ENCODE measurements around the gene ESPN.
"Not testable (repeated sequence)": the region's sequence is repeated elsewhere in the genome, so short reads cannot be mapped to it uniquely, and the experiment has no call there.

Gene ESPN

GRCh38 chr1:6428453-6428852 lies 3.9 kb downstream of the ESPN start:
- DNase-seq (ENCODE audit: low read depth): not testable (repeated sequence)

DNA sequence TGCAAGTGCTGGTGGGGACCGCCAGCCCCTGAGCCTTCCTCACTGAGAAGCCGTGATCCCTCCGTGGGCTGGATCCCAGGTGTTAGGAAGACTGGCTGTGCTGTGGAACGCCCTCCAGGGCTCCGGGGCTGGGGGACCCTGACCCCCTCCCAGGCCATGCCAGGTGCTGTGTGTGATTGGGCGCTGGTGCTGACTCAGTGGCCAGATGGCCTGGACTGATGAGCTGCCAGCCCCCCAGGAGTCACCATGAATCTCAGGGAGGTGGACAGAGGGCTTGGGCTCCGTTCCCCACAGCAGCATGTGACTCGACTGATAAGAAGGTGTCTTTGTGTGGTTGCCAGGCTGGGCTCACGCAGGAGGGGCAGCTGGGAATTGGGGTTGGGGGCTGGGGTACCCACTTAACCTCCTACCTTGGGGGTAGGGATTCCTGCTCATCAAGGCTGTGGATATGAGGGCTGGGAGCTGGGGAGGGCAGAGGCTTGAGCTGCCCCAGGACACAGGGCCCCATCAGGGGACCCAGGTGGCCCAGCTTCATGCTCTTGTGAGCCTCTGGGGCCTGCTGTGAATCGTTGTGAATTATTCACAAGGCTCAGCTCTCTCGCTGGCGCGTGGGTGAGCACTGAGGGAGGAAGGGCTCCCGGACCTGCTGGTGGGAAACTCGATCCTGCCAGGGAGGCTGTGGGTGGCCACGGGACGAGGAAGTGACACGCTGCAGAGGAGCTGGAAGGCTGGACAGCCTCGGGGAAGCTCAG lies 5.3 kb downstream of the ESPN start:
- DNase-seq (ENCODE audit: low read depth): not testable (repeated sequence)

DNA sequence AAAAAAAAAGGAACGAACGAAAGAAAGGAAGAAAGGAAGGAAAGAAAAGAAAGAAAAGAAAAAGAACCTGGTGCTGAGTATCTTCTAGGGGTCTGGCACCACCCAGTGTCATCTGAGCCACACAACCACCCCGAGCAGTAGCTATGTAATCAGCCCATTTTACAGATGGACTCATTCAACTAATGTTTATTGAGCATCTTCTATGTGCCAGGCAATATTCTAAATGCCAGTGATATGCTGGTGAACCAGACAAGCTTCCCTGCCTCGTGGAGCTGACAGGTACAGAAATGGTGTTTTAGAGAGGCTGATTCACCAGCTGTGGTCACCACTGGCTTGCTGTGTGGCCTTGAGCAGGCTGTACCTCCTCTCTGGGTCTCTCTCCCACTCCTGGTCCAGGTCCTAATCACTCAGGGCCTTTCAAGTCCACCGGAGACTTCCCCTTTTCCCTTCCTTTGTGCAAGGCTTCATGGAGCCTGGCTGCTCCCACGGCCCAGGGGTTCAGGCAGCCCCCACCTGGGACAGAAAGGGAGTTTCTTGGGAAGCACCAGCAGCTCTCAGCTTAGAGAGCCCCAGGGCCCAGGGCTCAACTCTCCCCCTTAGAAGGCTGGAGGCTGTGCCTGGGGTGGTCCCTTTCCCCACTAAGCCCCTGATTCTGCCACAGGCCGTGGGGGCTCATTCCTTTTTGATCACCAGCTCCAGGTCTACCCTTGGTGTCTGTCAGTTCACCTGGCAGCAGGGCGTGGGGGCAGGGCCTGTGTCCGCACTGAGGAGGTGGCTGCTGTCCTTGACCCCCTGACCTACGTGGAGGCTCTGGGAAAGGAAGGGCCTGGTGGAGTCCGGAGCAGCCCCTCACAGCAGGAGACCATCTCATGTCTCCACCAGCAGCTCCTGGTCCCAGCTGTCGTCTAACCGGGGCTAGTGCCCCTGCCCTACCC lies 7.3 kb downstream of the ESPN start:
- DNase-seq (ENCODE audit: low read depth): not testable (repeated sequence)

DNA sequence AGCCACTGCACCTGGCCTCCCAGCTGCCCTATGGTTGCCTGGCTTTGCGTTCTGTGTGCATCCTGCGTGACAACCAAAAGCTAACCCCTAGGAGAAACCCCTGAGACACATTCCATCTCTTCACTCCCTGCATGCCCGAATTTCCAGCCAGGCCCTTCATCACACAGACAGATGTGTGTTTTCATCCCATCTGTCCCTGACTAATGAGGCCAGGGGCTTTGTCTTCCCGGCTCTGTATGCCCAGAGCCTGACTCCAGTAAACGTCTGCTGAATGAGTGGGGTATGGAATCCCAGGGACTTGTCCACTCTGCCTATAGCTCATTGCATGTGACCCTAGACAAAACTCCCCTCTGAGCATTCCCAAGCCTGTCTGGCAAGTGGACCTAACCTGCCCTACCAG lies 9.6 kb downstream of the ESPN start:
- DNase-seq (ENCODE audit: low read depth): no peak

DNA sequence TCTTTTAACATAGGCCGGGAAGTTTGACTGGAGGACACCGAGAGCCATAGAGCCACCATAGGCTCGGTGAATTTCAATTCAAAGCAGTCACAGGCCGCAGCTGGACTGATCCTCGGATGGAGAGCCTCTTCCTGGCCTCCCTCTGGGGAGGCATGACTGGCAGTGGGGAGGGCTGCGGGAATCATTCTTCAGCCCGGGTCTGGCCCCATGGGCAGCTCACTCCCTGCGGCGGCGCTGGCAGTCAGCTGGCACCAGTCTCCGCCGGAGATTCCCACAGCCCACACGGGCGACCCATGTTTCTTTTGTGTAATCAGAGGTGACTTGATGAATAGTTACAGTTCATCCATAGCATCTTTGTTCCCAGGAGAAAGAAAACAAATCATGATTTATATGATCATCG lies 10.6 kb downstream of the ESPN start:
- no peak for DNase-seq (ENCODE audit: low read depth)

GRCh38 chr1:6435547-6435946 lies 11.0 kb downstream of the ESPN start:
- DNase-seq (ENCODE audit: low read depth): no peak

GRCh38 chr1:6436277-6436676 lies 11.7 kb downstream of the ESPN start:
- not testable (repeated sequence) for DNase-seq (ENCODE audit: low read depth)

- DNase-seq (ENCODE audit: low read depth): not testable (repeated sequence)
Observed at GRCh38 chr1:6437012-6437700, 12.6 kb downstream of the ESPN start.

DNA sequence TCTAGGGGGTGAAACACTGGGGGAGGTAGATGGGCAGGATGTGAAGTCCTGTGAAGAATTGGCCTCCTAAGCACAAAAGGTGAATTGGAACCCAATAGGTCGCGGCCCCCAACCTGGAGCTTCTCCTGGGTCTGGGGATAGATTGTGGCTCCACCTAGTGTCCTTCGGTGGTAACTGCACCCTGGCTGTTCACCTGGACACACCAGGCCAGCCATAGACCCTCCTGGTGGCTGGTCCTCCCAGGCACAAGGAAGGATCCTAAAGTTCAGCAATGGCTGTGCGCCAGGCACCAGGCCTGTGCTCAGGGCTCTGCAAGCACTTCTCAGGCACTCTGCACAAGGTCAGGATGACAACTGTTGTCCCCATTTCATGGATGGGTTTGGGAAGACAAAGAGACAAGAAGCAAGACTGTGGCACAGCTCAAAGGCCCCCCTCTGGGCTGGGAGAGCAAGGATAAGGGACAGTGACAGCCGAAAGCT lies 13.5 kb downstream of the ESPN start:
- DNase-seq (ENCODE audit: low read depth): peak; percentile 34

- peak; percentile 56 for DNase-seq (ENCODE audit: low read depth)
Observed at GRCh38 chr1:6440198-6441126, 15.9 kb downstream of the ESPN start.

DNA sequence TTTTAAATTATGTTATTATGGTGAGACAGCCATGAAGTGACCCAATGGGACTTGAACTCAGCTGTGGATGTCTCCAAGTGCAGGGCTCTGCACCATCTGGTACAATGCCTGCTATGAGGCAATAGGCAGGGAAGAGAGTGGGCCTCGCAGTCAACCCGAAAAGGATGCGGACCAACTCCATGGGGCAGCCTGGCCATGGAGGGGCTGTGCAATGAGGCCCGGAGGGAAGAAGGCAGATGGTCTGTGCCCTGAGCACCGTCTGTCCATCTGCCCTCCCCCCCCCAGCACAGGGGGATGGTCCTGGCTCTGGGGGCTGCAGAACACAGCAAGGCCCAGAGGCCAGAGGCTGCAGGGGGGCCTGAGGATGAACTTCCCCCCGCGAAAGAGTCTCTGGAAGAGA lies 17.0 kb downstream of the ESPN start:
- DNase-seq (ENCODE audit: low read depth): no peak

DNA sequence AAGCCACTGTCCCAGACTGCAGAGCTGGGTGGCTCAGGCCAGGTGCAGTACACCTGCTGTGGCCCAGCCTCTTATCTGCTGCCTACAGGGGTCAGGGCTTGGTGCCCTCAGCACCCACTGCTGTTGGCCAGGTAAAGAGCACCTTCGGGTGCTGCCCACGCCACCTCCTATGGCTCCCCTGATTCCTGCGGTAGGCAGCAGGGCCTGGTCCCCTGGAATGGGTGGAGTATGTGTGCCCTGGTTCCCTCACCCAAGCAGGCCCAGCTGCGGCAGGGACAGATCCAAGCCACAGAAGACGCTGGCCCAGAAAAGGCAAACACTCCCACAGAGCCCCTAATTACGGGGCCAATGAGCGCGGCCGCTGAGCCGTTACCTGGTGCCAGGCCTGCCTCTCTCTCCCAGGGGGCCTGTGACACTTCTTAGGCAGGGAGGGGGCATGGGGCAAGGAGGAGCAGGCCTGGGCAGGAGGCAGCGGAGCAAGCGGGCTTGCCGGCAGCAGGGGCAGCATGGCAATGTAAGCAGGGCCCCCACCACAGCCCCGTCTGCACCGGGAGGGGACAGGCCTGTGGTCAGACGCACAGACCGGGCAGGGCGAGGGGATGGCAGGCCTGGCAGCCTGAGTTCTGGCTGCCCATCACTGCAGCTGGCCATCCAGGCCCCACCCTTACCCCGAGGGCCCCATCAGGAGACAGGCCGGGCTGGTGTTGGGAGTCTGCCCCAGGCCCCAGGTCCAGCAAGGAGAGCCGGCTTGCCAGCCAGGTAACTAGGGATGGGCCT lies 19.0 kb downstream of the ESPN start:
- no peak for DNase-seq (ENCODE audit: low read depth)

DNA sequence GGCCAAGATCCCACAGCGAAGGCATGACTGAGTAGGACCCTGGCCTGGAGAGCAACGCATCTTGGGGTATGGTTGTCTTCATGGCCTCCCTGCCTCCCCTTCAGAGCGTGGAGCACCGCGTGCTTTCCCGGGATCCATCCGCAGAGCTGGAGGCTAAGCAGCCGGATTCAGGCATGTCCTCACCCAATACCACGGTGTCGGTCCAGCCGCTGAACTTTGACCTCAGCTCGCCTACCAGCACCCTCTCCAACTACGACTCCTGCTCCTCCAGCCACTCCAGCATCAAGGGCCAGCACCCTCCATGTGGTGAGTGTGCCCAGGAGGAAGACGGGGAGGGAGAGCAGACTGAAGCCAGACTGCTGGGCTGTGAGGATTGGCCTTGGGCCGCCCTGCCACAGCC lies 19.8 kb downstream of the ESPN start:
- no peak for DNase-seq (ENCODE audit: low read depth)

GRCh38 chr1:6445062-6445763 lies 20.6 kb downstream of the ESPN start:
- peak; percentile 41 for DNase-seq (ENCODE audit: low read depth)

DNA sequence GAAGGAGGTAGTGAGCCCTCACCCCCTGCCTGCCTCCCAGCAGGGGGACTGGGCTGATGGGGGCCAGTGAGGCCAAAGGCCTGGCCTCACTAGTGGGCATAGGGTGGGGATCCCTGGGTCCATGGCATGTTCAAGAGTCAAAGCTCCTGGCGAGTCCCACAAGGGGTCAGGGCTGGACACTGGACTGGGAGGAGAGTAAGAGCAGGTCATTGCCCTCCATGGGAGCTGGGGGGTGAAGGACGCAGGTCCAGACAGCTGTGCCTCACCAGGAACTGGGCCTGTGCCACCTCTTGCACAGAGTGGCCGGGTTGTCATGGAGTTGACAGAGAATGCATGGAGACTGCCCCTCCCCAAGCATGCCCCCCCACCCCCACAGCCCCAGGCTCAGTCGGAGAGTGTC lies 21.4 kb downstream of the ESPN start:
- DNase-seq (ENCODE audit: low read depth): not testable (repeated sequence)

DNA sequence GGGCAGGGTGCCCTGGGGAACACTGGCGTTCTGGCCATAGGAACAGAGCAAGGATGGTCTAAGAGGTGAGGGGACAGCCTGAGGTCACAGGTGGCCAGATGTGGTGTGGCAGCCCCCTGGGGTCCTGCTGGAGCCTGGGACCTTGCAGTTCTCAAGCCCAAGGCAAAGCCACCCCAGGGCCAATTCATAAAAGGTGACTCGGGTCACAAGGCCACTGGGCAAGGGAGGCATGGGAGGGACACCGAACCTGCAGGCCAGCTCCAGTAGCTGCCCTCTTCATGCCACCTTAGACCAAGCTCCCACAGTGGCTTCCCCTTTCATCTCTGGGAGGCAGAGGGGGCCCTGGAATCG lies 22.1 kb downstream of the ESPN start:
- DNase-seq (ENCODE audit: low read depth): no peak

GRCh38 chr1:6447016-6447817 lies 22.6 kb downstream of the ESPN start:
- no peak for DNase-seq (ENCODE audit: low read depth)

DNA sequence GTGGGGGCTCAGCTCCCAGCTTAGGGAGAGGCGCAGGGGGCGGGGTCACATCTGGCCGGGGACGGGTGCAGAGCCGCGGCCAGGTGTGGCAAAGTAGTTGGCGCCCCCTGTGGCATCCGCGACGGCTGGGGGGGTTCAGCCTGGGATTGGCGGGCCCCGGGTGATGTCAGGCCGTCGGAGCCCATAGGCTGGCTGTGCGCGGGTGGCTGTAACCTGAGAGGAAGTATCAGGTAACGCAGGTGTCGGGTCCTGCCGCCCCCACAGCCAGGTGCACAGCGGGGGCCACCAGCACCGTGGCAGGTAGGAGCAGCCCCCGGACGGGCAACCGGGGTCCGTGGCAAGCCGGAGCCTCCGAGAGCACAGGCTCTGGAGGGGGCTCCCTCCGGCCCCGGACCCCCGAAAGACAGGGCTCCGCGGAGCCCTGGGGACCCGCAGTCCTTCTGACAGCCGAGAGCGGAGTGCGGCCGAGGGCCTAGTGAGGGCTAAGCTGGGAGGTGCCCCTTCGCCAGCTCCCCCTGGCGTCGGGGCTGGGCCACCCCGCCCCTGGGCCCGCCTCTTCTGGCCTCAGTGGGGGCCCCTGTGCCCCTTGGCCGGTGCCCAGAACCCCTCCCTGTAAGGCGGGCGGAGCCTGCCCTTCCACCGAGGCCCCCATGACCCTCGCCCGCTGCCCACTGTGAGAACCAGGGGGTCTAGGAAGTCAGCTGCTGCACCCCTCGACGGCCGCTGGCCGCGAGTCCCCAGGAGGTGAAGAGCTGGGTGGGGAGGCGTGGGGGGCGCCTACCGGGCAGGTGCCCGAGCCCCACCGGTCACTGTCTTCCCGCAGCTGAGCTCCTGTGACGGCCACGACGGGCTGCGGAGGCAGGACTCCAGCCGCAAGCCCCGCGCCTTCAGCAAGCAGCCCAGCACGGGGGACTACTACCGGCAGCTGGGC lies 23.5 kb downstream of the ESPN start:
- no peak for DNase-seq (ENCODE audit: low read depth)

Measured in iris pigment epithelial cell (primary cell).